GM23338 (cell line): ENCODE data around the gene DRAM2. TPM values are rescaled to one million over a fixed set of nuclear protein-coding genes. Genes with fewer than 3 reads are reported as not detected.

ENCODE experiments used
- ATAC-seq: fragments of 200-7000 bp; cut with Tn5 transposase; 3 replicates; pipeline ENCODE4 v1.9.1; 2020
- DNase-seq: peaks from one replicate; pipeline ENCODE4 v3.0.0-alpha.2; 2015; ENCODE audit warnings: low spot score
- H2AFZ ChIP-seq: fragments of 200-600 bp; sonication (generic); 2 replicates; pipeline ENCODE4 v1.8.0; 2016; ENCODE audit warnings: antibody characterized with exemption, mild to moderate bottlenecking, moderate library complexity
- H3F3A ChIP-seq: fragments of 200-600 bp; sonication (generic); replicated peaks from 2 replicates; pipeline ENCODE4 v1.8.0; 2017; ENCODE audit warnings: antibody characterized with exemption, mixed run types, low read depth
- H3K27ac ChIP-seq: fragments of 200-600 bp; sonication (generic); 2 replicates; pipeline ENCODE4 v1.6.1; 2016; ENCODE audit warnings: low read depth
- H3K27me3 ChIP-seq: fragments of 200-600 bp; sonication (generic); 2 replicates; pipeline ENCODE4 v1.8.0; 2016; ENCODE audit warnings: mild to moderate bottlenecking, mixed run types, moderate library complexity; ENCODE audit not compliant: insufficient read depth
- H3K36me3 ChIP-seq: fragments of 200-600 bp; sonication (generic); 2 replicates; pipeline ENCODE4 v1.8.0; 2016; ENCODE audit warnings: mild to moderate bottlenecking; ENCODE audit not compliant: insufficient read depth
- H3K4me1 ChIP-seq: fragments of 200-600 bp; sonication (generic); 2 replicates; pipeline ENCODE4 v1.8.0; 2016; ENCODE audit warnings: mild to moderate bottlenecking, moderate library complexity; ENCODE audit not compliant: insufficient read depth
- H3K4me2 ChIP-seq: fragments of 200-600 bp; sonication (generic); 2 replicates; pipeline ENCODE4 v1.7.1; 2017; ENCODE audit warnings: mixed run types
- H3K4me3 ChIP-seq: fragments of 200-600 bp; sonication (generic); 2 replicates; pipeline ENCODE4 v1.6.1; 2016; ENCODE audit warnings: mixed run types
- H3K79me2 ChIP-seq: fragments of 200-600 bp; sonication (generic); replicated peaks from 2 replicates; pipeline ENCODE4 v1.8.0; 2017; ENCODE audit warnings: mild to moderate bottlenecking; ENCODE audit not compliant: insufficient read depth
- H3K9me2 ChIP-seq: fragments of 200-600 bp; sonication (generic); 2 replicates; pipeline ENCODE4 v1.8.0; 2017; ENCODE audit not compliant: insufficient read depth
- H4K20me1 ChIP-seq: fragments of 200-600 bp; sonication (generic); replicated peaks from 2 replicates; pipeline ENCODE4 v1.8.0; 2017; ENCODE audit warnings: mild to moderate bottlenecking; ENCODE audit not compliant: insufficient read depth
- H3K27ac Mint-ChIP-seq: 2 replicates; pipeline ENCODE4 v1.8.0; 2020; ENCODE audit warnings: inconsistent platforms, mild to moderate bottlenecking, moderate library complexity, mixed read lengths
- H3K27me3 Mint-ChIP-seq: 3 replicates; pipeline ENCODE4 v1.8.0; 2022; ENCODE audit warnings: low read depth, mild to moderate bottlenecking, moderate library complexity, mixed read lengths, inconsistent platforms; ENCODE audit not compliant: insufficient read depth, poor library complexity
- H3K36me3 Mint-ChIP-seq: 3 replicates; pipeline ENCODE4 v1.8.0; 2021; ENCODE audit warnings: low read depth, mild to moderate bottlenecking, inconsistent platforms, moderate library complexity, mixed read lengths
- H3K4me1 Mint-ChIP-seq: 3 replicates; pipeline ENCODE4 v1.8.0; 2020; ENCODE audit warnings: mild to moderate bottlenecking, inconsistent platforms, mixed read lengths
- H3K4me3 Mint-ChIP-seq: 3 replicates; pipeline ENCODE4 v1.8.0; 2021; ENCODE audit warnings: moderate library complexity, mild to moderate bottlenecking, inconsistent platforms, mixed read lengths
- H3K9me3 Mint-ChIP-seq: 3 replicates; pipeline ENCODE4 v1.8.0; 2020; ENCODE audit warnings: moderate library complexity, mild to moderate bottlenecking, inconsistent platforms, mixed read lengths
- CREB1 ChIP-seq: fragments of 250-450 bp; sonication (Bioruptor Pico); IDR thresholded peaks from 2 replicates; pipeline ENCODE4 v1.5.0; 2020; ENCODE audit warnings: low read depth, mild to moderate bottlenecking, moderate library complexity
- ETS1 ChIP-seq: IDR thresholded peaks from 2 replicates; pipeline ENCODE4 v1.6.1; 2016; ENCODE audit warnings: antibody characterized with exemption
- EZH2 ChIP-seq: fragments of 200-600 bp; sonication (generic); IDR thresholded peaks from one replicate; pipeline ENCODE4 v1.8.0; 2017; ENCODE audit warnings: antibody characterized with exemption, mild to moderate bottlenecking, low read depth; ENCODE audit not compliant: unreplicated experiment
- EZH2phosphoT487 ChIP-seq: fragments of 200-600 bp; sonication (generic); IDR thresholded peaks from one replicate; pipeline ENCODE4 v1.8.1; 2018; ENCODE audit warnings: antibody characterized with exemption; ENCODE audit not compliant: unreplicated experiment
- JUNB ChIP-seq: IDR thresholded peaks from one replicate; pipeline ENCODE4 v1.6.1; 2016; ENCODE audit warnings: antibody characterized with exemption; ENCODE audit not compliant: unreplicated experiment
- NANOG ChIP-seq: IDR thresholded peaks from 2 replicates; pipeline ENCODE4 v1.6.1; 2016; ENCODE audit warnings: antibody characterized with exemption, borderline replicate concordance
- POLR2AphosphoS5 ChIP-seq: IDR thresholded peaks from 2 replicates; pipeline ENCODE4 v1.6.1; 2016; ENCODE audit warnings: antibody characterized with exemption, low read depth
- STAT1 ChIP-seq: IDR thresholded peaks from one replicate; pipeline ENCODE4 v1.6.1; 2016; ENCODE audit warnings: antibody characterized with exemption; ENCODE audit not compliant: unreplicated experiment
- ZNF114 ChIP-seq: fragments of 250-450 bp; sonication (Bioruptor Pico); IDR thresholded peaks from 2 replicates; pipeline ENCODE4 v1.5.0; 2020; ENCODE audit warnings: mild to moderate bottlenecking, moderate library complexity
- ZNF331 ChIP-seq: fragments of 250-450 bp; sonication (Bioruptor Pico); IDR thresholded peaks from 2 replicates; pipeline ENCODE4 v1.5.0; 2020; ENCODE audit warnings: low read depth, mild to moderate bottlenecking, moderate library complexity
- polyA plus RNA-seq: library from polyadenylated mRNA; unstranded; fragments of >200 nt; fragmentation: Nextera tagmentation; extraction: Ambion mirVana; gene quantifications from 2 replicates; pipeline ENCODE4 v1.2.1, GENCODE V29; 2016
- total RNA-seq: library from RNA; depleted of rRNA; stranded (reverse); fragments of >200 nt; shearing (Covaris generic); gene quantifications from 2 replicates; pipeline ENCODE4 v1.2.3, GENCODE V29; 2014
- TF ChIP-seq, protein P1 (sequence below): fragments of 250-450 bp; sonication (Bioruptor Pico); IDR thresholded peaks from 2 replicates; pipeline ENCODE4 v1.5.0; 2020; ENCODE audit warnings: mild to moderate bottlenecking, moderate library complexity
- TF ChIP-seq, protein P2 (sequence below), 2 experiments: fragments of 200-600 bp in 1 of 2; sonication (generic) in 1 of 2; conservative IDR thresholded peaks; 2 replicates each; pipeline versions ENCODE4 v1.5.1 to v1.6.1; 2016 to 2017; ENCODE audit warnings: antibody characterized with exemption in 2 of 2, low read depth in 2 of 2, mild to moderate bottlenecking in 2 of 2, moderate library complexity in 1 of 2
- TF ChIP-seq, protein P3 (sequence below): IDR thresholded peaks from one replicate; pipeline ENCODE4 v1.6.1; 2018; ENCODE audit warnings: antibody characterized with exemption; ENCODE audit not compliant: unreplicated experiment

DRAM2 gene
- total and polyA plus RNA-seq, 2 experiments from 2014 or later: 22.9 to 45.9 TPM

DNA sequence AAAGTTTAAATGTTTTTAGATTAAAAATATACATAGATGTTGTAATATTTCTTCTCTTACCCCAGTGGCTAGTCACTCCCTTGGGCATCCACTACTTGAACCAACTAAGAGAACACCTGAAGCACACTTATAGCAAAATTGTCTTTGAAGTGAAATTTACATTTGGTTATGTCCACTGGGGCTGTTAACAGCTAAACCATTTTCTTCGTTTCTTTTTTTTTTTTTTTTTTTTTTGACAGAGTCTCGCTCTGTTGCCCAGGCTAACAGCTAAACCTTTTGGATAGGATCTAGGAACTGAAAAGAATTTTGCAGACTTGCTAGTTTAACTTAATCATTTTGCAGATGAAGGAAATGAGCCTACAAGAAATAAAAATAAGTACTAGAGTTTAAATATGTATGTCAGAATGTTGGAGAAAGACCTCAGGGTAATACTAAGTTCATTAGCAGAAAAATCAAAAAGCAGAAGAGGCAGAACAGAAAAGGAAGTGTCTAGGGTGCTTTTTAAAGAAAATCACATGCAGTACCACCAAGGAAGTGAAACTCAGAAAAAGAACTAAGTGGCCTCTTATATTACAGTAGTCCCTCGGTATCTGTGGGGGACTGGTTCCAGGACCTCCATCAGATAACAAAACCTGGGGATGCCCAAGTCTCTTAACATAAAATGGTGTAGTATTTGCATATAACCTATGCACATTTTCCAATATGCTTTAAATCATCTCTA is 11.8 kb downstream of the DRAM2 start:
- no peak overlapping the region for H2AFZ ChIP-seq
- Mint-ChIP-seq H3K36me3 (peaks cover 15% of the 10 kb centered on the region; the same call in 2 of the 3 replicates), H3K9me3 (no peaks in the 10 kb centered on the region), H3K27ac (no peak overlapping the region), H3K4me3 (no peak overlapping the region), H3K27me3 (no peaks in the 10 kb centered on the region), H3K4me1 (peaks cover 8% of the 10 kb centered on the region; the same call in 2 of the 3 replicates)
- no peaks in the 10 kb centered on the region for H3K27me3 ChIP-seq
- H3K27ac ChIP-seq: no peak overlapping the region
- no peak overlapping the region for H3K4me3 ChIP-seq
- H4K20me1 ChIP-seq: peaks cover 11% of the 10 kb centered on the region; the same call in 1 of the 2 replicates
- no peaks in the 10 kb centered on the region; the same call in 1 of the 2 replicates for H3K4me1 ChIP-seq
- no peak overlapping the region for H3K4me2 ChIP-seq
- TF ChIP-seq, protein P1, sequence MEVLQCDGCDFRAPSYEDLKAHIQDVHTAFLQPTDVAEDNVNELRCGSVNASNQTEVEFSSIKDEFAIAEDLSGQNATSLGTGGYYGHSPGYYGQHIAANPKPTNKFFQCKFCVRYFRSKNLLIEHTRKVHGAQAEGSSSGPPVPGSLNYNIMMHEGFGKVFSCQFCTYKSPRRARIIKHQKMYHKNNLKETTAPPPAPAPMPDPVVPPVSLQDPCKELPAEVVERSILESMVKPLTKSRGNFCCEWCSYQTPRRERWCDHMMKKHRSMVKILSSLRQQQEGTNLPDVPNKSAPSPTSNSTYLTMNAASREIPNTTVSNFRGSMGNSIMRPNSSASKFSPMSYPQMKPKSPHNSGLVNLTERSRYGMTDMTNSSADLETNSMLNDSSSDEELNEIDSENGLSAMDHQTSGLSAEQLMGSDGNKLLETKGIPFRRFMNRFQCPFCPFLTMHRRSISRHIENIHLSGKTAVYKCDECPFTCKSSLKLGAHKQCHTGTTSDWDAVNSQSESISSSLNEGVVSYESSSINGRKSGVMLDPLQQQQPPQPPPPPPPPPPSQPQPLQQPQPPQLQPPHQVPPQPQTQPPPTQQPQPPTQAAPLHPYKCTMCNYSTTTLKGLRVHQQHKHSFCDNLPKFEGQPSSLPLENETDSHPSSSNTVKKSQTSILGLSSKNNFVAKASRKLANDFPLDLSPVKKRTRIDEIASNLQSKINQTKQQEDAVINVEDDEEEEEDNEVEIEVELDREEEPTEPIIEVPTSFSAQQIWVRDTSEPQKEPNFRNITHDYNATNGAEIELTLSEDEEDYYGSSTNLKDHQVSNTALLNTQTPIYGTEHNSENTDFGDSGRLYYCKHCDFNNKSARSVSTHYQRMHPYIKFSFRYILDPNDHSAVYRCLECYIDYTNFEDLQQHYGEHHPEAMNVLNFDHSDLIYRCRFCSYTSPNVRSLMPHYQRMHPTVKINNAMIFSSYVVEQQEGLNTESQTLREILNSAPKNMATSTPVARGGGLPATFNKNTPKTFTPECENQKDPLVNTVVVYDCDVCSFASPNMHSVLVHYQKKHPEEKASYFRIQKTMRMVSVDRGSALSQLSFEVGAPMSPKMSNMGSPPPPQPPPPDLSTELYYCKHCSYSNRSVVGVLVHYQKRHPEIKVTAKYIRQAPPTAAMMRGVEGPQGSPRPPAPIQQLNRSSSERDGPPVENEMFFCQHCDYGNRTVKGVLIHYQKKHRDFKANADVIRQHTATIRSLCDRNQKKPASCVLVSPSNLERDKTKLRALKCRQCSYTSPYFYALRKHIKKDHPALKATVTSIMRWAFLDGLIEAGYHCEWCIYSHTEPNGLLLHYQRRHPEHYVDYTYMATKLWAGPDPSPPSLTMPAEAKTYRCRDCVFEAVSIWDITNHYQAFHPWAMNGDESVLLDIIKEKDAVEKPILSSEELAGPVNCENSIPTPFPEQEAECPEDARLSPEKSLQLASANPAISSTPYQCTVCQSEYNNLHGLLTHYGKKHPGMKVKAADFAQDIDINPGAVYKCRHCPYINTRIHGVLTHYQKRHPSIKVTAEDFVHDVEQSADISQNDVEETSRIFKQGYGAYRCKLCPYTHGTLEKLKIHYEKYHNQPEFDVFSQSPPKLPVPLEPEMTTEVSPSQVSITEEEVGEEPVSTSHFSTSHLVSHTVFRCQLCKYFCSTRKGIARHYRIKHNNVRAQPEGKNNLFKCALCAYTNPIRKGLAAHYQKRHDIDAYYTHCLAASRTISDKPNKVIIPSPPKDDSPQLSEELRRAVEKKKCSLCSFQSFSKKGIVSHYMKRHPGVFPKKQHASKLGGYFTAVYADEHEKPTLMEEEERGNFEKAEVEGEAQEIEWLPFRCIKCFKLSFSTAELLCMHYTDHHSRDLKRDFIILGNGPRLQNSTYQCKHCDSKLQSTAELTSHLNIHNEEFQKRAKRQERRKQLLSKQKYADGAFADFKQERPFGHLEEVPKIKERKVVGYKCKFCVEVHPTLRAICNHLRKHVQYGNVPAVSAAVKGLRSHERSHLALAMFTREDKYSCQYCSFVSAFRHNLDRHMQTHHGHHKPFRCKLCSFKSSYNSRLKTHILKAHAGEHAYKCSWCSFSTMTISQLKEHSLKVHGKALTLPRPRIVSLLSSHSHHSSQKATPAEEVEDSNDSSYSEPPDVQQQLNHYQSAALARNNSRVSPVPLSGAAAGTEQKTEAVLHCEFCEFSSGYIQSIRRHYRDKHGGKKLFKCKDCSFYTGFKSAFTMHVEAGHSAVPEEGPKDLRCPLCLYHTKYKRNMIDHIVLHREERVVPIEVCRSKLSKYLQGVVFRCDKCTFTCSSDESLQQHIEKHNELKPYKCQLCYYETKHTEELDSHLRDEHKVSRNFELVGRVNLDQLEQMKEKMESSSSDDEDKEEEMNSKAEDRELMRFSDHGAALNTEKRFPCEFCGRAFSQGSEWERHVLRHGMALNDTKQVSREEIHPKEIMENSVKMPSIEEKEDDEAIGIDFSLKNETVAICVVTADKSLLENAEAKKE: no peak
- TF ChIP-seq POLR2AphosphoS5: no peak
- TF ChIP-seq STAT1: no peak
- TF ChIP-seq NANOG: no peak
- TF ChIP-seq CREB1 (CRISPR knock-in tag): no peak
- TF ChIP-seq JUNB: no peak
- TF ChIP-seq, protein P2, sequence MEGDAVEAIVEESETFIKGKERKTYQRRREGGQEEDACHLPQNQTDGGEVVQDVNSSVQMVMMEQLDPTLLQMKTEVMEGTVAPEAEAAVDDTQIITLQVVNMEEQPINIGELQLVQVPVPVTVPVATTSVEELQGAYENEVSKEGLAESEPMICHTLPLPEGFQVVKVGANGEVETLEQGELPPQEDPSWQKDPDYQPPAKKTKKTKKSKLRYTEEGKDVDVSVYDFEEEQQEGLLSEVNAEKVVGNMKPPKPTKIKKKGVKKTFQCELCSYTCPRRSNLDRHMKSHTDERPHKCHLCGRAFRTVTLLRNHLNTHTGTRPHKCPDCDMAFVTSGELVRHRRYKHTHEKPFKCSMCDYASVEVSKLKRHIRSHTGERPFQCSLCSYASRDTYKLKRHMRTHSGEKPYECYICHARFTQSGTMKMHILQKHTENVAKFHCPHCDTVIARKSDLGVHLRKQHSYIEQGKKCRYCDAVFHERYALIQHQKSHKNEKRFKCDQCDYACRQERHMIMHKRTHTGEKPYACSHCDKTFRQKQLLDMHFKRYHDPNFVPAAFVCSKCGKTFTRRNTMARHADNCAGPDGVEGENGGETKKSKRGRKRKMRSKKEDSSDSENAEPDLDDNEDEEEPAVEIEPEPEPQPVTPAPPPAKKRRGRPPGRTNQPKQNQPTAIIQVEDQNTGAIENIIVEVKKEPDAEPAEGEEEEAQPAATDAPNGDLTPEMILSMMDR (conservative IDR thresholded peaks at IDR 0.05; ENCODE audit: low read depth in 2 of 2): no peak
- TF ChIP-seq, protein P3, sequence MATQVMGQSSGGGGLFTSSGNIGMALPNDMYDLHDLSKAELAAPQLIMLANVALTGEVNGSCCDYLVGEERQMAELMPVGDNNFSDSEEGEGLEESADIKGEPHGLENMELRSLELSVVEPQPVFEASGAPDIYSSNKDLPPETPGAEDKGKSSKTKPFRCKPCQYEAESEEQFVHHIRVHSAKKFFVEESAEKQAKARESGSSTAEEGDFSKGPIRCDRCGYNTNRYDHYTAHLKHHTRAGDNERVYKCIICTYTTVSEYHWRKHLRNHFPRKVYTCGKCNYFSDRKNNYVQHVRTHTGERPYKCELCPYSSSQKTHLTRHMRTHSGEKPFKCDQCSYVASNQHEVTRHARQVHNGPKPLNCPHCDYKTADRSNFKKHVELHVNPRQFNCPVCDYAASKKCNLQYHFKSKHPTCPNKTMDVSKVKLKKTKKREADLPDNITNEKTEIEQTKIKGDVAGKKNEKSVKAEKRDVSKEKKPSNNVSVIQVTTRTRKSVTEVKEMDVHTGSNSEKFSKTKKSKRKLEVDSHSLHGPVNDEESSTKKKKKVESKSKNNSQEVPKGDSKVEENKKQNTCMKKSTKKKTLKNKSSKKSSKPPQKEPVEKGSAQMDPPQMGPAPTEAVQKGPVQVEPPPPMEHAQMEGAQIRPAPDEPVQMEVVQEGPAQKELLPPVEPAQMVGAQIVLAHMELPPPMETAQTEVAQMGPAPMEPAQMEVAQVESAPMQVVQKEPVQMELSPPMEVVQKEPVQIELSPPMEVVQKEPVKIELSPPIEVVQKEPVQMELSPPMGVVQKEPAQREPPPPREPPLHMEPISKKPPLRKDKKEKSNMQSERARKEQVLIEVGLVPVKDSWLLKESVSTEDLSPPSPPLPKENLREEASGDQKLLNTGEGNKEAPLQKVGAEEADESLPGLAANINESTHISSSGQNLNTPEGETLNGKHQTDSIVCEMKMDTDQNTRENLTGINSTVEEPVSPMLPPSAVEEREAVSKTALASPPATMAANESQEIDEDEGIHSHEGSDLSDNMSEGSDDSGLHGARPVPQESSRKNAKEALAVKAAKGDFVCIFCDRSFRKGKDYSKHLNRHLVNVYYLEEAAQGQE: no peak
- no peak for TF ChIP-seq EZH2
- no peak for TF ChIP-seq ZNF114 (CRISPR knock-in tag)
- TF ChIP-seq EZH2phosphoT487: no peak
- no peak for TF ChIP-seq ZNF331
- TF ChIP-seq ETS1: no peak
- no peaks in the 10 kb centered on the region for H3K9me2 ChIP-seq
- H3K36me3 ChIP-seq: peaks cover 7% of the 10 kb centered on the region; the same call in 1 of the 2 replicates
- DNase-seq: no peak
- no peak for ATAC-seq
- H3K79me2 ChIP-seq: no peaks in the 10 kb centered on the region
- H3F3A ChIP-seq: no peaks in the 10 kb centered on the region
